Measurements from ENCODE around the gene SCGB3A1.

SCGB3A1 gene

GRCh38 chr5:180630426-180630825 lies 39.1 kb upstream of the SCGB3A1 start:
- TF ChIP-seq CTCF (IDR thresholded peaks at IDR 0.05; ENCODE audit: low read depth, low read length) = no peak
- Histone ChIP-seq H3K27ac (no peak overlapping the region), H3K4me3 (ENCODE audit: low read depth, low read length) (no peak overlapping the region), H3K9me3 (ENCODE audit: severe bottlenecking) (no peaks in the 10 kb centered on the region), H3K36me3 (no peaks in the 10 kb centered on the region), H3K27me3 (ENCODE audit: insufficient read depth, low read depth, severe bottlenecking) (no peaks in the 10 kb centered on the region)
- DNase-seq = no peak

- no peaks in the 10 kb centered on the region for H3K9me3 ChIP-seq (ENCODE audit: severe bottlenecking)
- TF ChIP-seq CTCF (IDR thresholded peaks at IDR 0.05; ENCODE audit: low read depth, low read length) = no peak
- H3K4me3 ChIP-seq (ENCODE audit: low read depth, low read length) = no peak overlapping the region
- no peak overlapping the region for H3K27ac ChIP-seq
- no peaks in the 10 kb centered on the region for H3K36me3 ChIP-seq
- DNase-seq = no peak
- H3K27me3 ChIP-seq (ENCODE audit: insufficient read depth, low read depth, severe bottlenecking) = no peaks in the 10 kb centered on the region
Observed at GRCh38 chr5:180629831-180630382, 38.6 kb upstream of the SCGB3A1 start.

- H3K9me3 ChIP-seq (ENCODE audit: severe bottlenecking) = no peaks in the 10 kb centered on the region
- no peaks in the 10 kb centered on the region for H3K36me3 ChIP-seq
- H3K4me3 ChIP-seq (ENCODE audit: low read depth, low read length) = no peak overlapping the region
- H3K27me3 ChIP-seq (ENCODE audit: insufficient read depth, low read depth, severe bottlenecking) = no peaks in the 10 kb centered on the region
- no peak for TF ChIP-seq CTCF (IDR thresholded peaks at IDR 0.05; ENCODE audit: low read depth, low read length)
- H3K27ac ChIP-seq = no peak overlapping the region
- no peak for DNase-seq
Observed at GRCh38 chr5:180628827-180629750, 37.8 kb upstream of the SCGB3A1 start.

GRCh38 chr5:180628211-180628610 lies 36.9 kb upstream of the SCGB3A1 start:
- no peak overlapping the region for H3K27ac ChIP-seq
- no peaks in the 10 kb centered on the region for H3K9me3 ChIP-seq (ENCODE audit: severe bottlenecking)
- no peaks in the 10 kb centered on the region for H3K36me3 ChIP-seq
- no peak for TF ChIP-seq CTCF (IDR thresholded peaks at IDR 0.05; ENCODE audit: low read depth, low read length)
- H3K4me3 ChIP-seq (ENCODE audit: low read depth, low read length) = no peak overlapping the region
- no peak for DNase-seq
- no peaks in the 10 kb centered on the region for H3K27me3 ChIP-seq (ENCODE audit: insufficient read depth, low read depth, severe bottlenecking)

- Histone ChIP-seq H3K36me3 (no peaks in the 10 kb centered on the region), H3K27ac (no peak overlapping the region), H3K4me3 (ENCODE audit: low read depth, low read length) (no peak overlapping the region), H3K27me3 (ENCODE audit: insufficient read depth, low read depth, severe bottlenecking) (no peaks in the 10 kb centered on the region), H3K9me3 (ENCODE audit: severe bottlenecking) (no peaks in the 10 kb centered on the region)
- TF ChIP-seq CTCF (IDR thresholded peaks at IDR 0.05; ENCODE audit: low read depth, low read length) = no peak
- no peak for DNase-seq
Observed at GRCh38 chr5:180627386-180628120, 36.3 kb upstream of the SCGB3A1 start.
